ENCODE data around the gene PLG.
"Not testable (repeated sequence)": the region's sequence is repeated elsewhere in the genome, so short reads cannot be mapped to it uniquely, and the experiment has no call there.

The PLG gene

DNA sequence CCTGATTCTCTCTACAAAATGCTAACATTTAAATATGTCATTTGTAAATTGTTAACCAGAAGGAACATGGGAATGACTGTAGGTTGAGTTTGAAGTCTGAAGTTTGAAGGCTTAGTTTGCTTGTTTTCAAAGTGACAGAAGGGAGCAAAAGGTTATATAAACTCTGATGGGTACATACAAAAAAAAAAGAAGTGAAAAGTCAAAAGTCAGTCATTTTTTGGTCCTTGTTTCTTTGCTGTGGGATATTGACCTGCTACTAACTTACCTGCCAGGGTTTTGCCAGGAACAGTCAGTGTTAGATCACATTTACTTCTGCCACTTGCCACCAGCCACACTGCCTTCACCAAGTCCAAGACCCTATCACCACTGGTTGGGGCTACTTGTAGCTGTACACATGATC, 6.9 kb downstream of the PLG start:
- not testable (repeated sequence) for FAIRE-seq

DNA sequence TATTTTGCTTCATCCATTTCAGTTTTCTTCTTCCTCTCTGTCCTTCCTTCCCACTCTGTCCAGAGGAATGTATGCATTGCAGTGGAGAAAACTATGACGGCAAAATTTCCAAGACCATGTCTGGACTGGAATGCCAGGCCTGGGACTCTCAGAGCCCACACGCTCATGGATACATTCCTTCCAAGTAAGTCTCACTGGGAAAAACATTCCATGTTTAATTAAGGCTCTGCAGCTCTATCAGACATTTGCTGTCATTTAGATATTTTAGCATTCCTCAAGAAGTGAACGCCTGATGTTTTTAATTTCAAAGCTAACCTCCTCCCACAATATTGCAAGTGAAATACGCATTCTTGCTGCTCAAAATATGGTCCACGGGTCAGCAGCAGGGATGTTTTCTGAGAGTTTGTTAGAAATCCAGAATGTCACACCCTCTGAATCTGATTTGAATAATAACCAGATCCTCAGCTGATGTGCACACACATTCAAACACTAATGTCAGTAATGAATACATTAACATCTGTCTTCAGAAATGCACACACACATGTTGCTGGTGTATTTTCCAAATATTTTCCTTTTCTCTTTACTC, 12.8 kb downstream of the PLG start:
- FAIRE-seq = peak; percentile 91

DNA sequence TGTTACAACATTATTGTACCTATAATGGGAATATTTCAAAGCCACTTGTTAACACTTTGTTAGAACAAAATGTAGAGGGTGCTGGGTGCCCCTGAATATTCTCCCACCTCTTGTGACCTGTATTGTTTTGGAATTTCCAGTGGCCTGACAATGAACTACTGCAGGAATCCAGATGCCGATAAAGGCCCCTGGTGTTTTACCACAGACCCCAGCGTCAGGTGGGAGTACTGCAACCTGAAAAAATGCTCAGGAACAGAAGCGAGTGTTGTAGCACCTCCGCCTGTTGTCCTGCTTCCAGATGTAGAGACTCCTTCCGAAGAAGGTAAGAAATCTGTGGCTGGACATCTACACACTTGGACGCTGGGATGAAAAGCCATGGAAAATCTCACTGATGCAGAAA, 28.9 kb downstream of the PLG start:
- no peak for FAIRE-seq

DNA sequence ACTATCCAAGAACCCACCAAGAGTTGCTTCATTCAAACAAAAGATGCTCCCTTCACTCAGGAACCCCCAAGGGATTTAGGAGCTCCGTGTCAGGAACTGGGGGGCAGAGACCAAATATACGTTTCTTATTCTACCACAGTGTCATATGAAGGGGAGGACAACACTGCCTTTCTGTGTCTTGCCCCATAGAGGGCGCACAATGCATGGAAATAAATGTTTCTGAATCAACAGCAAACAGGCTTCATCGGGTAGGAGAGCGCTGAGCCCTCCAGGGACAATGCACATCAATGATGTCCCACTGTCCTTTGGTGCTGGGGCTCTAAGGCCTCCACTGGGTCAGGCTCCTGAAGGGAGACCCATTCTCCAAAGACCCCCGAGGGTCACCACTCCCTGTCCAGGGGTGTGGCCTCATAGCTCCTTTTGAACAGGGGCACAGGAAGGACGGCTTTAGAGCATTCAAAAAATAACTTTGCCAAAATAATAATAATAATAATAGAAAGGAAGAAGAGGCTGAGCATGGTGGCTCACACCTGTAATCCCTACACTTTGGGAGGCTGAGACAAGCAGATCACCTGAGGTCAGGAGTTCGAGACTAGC, 31.1 kb downstream of the PLG start:
- FAIRE-seq = no peak

DNA sequence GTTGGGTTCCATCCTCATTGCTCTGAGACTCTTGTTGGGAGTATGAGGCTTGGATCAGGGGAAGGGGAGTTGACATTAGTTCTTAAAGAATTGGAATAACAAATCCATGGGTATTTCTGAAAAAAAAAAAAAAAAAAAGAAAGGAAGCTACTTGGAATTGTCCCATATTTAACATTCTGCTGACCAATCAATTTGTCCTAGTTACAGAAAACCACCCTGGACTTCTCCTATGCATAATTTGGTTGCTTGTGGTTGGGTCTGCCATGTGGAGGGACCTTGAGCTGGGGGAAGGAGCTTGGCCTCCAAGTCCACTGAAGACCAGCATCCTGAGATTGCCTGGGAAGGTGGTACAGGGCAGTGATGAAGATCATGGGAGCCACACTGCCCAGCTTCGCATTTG, 32.6 kb downstream of the PLG start:
- no peak for FAIRE-seq

DNA sequence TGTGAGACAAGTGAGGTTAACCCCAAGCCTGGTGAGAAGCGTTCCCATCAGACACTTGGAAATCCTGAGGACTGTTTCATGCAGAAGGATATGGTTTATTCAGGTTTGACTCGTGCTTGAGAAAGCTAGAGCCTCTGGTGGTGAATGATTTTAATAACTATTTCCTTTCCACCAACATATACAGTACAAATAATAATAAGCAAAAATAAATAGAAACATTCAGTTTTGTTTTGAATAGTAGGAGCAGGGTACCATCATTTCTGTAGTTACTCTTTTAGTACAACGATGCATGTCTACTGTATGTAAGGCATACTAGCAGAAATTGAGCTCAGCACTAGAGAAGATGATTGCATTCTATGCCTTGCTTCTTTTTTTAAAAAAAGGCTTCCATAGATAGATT, 33.5 kb downstream of the PLG start:
- no peak for FAIRE-seq

DNA sequence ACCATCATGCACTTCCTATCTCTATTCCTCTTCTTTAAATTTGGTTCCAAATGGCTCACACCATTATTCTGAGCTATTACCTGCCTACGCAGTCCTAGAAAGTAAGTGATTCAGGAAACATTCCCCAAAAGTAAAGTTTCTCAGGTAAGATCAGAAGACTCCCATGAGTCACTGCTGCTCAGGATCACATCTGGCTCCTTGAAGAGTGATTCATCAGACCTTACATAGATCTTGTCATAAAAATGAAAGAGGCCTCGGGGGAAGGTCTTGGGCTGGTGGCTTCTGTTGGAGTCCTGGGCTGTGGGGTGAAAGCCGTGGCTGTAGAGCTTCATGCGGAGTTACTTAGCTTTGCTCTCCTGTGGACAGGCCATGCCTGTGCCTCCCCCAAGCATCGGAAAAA, 35.9 kb downstream of the PLG start:
- FAIRE-seq = no peak

DNA sequence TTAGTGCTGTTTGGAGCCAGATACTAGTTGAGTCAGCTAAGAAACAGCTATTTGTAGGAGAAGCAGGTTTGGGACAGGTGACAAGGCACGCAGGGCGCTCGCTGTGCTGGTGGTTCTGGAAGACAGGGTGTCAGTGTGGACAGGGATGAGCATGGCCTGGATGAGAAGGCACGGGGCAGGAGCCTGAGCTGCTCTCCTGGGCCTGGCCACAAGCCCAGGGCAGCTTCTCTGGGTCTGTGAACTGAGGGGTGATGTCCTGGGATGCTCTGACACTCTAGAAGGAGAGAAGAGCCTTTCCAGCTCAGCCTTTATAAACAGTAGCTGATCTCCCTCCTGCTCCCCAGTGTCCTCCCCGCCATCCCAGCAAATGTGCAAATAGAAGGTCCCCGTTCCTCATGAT, 37.9 kb downstream of the PLG start:
- FAIRE-seq = no peak

DNA sequence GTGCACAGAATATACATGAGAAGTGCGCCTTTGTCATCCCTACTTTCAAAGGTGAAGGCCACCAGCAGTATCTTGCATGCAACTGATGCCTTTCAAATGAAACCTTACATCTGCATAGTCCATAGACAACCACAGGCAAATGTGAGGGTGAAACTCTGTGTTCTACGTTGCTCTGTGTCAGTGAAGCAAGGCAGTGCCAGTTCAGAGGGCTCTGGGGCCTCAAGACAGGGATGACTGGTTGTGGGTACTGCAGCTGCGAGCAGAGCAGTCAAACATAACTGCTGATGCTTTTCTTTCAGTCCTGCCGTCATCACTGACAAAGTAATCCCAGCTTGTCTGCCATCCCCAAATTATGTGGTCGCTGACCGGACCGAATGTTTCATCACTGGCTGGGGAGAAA, 39.0 kb downstream of the PLG start:
- not testable (repeated sequence) for FAIRE-seq

DNA sequence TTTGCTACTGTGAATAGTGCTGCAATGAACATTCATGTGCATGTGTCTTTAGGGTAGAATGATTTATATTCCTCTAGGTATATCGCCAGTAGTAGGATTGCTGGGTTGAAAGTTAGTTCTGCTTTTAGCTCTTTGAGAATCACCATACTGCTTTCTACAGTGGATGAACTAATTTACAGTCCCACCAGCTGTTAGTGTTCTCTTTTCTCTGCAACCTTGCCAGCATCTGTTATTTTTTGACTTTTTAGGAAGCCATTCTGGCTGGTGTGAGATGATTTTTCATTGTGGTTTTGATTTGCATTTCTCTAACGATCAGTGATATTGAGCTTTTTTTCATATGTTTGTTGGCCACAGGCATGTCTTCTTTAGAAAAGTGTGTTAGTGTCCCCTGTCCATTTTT, 40.0 kb downstream of the PLG start:
- FAIRE-seq = no peak

DNA sequence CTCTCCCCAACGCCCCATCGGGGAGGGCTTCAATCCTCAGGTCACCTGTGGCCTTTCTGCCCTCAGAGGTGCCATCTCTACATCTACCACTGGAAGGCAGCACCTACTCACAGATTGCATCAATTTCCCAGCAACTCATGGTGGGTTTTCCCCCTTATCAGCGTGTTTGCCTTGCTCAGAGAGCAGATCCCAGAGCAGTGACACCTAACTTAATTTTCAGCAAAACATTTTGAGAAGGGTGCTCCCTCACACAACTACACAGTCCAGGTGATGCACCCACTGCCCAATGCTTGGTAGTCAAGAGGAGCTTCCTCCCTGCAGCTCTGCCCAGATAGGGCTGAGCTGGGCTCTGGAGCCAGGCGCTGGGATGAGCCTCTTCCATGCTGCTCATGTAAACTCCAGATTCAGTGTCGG, 48.2 kb downstream of the PLG start:
- FAIRE-seq = no peak

DNA sequence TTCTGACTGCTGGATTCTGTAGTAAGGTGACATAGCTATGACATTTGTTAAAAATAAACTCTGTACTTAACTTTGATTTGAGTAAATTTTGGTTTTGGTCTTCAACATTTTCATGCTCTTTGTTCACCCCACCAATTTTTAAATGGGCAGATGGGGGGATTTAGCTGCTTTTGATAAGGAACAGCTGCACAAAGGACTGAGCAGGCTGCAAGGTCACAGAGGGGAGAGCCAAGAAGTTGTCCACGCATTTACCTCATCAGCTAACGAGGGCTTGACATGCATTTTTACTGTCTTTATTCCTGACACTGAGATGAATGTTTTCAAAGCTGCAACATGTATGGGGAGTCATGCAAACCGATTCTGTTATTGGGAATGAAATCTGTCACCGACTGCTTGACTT, 51.2 kb downstream of the PLG start:
- not testable (repeated sequence) for FAIRE-seq

DNA sequence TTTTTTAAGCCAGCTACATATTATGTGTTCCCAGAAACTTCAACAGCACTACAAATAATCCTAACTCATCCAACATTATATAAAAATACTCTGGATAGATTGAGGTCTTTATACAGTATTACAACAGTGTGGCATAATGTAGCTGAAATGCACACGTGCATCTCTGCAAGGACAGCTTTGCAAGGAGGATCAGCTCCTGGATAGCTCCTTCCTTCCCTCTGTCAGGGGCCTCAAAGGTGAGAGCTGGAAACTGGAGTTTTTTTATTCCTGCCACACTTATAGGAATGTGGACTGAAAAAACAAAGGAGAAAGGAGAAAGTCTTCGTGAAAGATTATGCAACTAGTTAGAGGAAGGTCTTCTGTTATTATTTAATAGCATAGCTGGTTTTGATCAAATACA, 53.1 kb downstream of the PLG start:
- no peak for FAIRE-seq

DNA sequence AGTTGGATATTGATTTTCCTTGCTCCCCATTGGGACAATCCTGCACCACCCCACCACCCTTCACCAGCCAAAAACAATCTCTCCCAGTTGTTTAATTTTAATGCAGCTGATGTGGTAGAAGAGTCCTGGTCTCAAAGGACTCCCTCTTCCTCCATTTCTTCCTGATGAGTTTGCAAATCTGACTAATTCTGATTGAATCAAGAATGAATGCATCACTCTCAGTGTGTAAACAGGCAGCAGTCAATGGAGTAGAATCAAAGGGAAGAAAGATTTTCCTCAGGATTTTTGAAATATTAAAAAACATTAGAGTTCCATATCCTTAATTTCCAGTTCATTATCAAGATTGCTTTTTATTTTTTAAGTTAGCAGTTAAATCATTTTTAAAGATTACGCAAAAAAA, 54.0 kb downstream of the PLG start:
- FAIRE-seq = no peak

DNA sequence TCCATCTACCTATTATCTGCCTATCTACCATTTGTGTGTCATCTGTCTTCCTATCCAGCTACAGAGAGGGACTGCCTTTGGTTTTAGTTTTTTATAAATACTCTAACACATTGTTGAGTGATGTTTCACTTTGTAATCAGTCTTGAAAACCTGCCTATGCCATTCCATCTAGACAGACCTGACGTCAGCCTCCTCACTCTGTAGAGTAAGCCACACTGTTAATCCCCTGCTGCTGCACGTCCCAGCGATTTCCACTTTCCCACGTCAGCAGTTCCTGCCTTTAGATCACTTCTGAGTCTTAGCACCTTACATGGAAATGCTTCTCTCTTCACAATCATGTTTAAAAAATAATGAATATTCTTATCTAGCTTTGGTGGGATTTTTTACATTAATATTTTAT, 54.8 kb downstream of the PLG start:
- FAIRE-seq = no peak

DNA sequence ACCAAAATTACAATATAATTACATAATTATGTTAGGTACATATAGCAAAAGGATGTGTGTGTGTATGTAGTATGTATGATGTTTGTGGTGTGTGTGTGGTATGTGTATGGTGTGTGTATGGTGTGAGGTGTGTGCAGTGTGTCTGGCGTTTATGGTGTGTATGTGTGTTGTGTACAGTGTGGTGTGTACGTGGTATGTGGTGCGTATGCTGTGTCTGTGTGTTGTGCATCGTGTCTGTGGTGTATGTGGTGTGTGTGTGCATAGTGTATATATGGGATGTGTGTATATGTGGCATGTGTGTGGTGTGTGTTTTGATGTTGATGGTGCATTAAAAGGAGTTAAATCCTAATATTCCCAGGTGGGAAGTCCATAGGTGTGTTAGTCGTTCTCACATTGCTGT, 62.8 kb downstream of the PLG start:
- no peak for FAIRE-seq

DNA sequence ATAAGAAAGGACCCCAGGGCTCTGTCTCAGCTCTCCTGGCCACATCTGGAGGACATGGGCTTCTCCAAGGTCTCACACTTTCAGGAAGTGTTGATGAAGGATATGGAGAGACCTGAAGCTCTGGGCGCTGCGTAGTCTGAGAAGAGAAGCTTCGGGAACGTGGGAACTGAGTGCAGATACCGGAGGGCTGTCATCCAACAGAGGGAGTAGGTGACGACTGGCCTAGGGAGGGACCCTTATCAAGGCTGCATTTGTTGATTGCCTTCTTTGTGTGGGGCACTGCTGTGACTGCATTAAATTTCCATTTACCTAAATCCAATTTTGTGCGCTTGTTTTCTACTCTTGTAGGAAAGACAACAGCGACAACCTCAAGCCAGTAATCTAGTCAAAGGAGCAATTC, 63.4 kb downstream of the PLG start:
- no peak for FAIRE-seq

DNA sequence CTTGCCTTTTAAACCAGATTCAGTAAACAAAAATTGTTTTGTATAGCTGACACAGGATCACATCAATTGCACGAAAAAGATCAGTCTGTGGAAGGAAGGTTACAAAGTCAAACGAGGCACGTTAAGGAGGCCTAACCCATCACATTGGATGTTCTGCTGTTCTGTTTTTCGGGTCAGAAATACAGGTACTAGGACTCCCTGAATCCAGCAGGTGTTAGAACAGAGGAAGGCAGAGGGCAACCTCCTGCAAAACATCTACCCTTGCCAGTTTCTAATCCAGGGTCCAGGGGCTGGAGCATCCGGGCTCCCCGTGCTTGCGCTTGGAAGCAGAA, 64.6 kb downstream of the PLG start:
- no peak for FAIRE-seq

DNA sequence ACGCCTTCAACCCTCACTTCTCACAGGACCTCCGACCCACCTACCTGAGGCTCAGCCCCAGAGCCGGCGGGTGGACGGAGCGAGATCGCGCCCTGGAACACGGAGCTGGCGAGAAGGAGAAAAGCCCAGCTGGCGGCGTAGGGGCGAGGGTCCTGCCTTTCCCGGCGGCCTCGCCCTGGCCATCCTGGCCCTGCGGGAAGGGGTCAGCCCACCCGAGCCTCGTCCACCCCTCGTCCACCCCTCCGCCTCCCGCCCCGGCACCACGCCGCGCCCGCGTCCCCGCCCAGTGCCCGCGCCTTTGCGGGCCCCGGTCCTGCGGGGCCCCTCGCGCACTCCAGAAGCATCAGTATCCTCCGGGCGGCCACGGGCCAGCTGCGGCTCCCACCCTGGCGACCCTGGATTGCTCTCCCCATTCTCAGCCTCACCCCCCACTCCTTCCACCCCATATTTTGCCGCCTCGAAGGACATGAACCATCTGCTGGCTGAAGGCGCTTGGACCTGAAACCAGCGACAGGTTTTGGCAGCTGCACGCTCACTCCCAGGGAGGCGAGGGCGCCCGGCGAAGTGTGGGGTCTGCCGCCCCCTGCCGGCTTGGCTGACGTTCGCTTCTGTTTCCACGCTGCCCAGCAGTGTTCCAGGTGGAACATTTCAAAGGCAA, 65.1 kb downstream of the PLG start:
- FAIRE-seq = no peak

DNA sequence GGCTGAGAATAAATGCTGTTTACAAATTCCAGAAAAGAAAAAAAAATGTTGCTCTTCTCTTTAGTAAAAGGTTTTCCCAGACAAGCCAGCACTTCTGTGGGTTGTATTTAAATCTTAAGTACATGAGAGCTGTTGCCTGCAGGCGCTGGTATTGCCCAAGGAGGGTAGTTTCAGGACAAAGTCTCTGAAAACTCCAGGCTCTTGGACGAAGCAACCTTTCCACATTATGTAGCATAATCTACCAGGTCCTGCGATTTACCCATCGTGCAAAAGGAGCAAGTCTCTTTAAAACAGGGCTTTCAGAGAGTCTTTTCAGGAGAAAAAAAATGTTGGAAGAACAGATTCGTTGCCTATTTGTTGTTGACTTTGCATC, 65.6 kb downstream of the PLG start:
- FAIRE-seq = no peak

DNA sequence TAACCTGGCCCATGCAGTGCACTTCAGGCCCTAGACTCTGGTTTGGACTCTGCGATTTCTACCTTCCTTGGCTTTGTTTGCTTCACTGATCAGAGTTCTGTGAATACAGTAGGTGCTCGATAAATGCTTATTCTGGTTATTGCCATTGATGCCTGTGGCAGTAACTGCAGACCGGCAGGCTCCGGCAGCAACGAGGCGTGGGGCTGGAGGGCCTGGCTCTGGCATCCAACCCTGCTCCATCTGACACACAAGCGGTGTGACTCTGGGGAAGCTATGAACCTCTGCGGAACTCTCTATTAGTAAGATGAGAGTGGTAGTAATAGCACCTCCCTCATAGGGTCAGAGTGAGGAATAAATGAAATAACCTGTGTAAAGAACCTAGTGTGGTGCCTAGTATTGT, 66.1 kb downstream of the PLG start:
- no peak for FAIRE-seq

DNA sequence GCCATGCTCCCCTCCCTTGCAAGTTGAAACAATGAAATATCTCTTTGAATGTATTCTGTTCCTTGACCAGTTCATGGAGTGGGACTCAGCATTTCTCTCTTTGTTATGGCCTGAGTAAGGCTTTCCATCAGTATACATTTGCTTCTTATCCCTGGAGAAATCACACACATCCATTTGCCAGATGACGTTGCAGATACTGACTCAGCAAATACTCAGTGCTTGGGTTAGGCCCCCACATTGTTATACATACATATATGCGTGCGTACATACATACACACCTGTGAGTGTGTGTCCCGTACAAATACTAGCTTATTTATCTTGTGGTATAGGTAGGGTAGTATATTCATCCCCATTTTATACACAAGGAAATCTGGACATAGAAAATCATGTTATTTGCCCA, 72.4 kb downstream of the PLG start:
- no peak for FAIRE-seq

DNA sequence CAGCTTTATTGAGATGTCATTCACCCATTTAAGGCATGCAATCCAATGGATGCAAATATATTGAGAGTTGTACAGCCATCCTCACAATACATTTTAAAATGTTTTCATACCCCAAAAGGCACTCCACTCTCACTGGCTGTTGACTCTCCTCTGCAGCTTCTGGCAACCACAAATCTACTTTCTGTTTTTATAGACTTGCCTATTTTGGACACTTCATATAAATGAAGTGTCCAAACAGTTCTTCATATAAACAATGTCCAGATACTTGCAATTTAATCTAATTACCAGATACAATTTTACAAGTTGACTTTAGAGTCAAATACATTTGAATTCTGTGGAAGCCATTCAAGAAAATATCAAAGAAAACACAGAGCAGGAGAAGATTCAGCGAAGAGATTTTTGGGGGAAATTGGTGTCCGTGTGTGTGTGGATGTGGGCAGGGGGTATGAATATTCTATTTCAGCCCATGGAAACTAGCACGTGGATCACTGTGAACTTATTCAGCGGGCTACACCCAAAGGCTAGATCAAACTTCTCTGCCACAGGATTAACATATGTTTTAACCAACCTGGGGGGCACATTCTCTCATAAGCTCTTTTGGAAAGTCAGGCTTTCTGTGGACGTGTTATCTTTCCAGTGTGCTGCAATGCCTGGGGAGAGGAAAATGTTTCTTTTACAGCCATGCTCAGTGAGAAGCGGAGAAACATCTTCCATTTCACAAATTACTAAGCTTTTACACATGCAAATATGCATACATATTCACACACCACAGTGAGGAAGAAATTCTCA, 73.9 kb downstream of the PLG start:
- FAIRE-seq = no peak

DNA sequence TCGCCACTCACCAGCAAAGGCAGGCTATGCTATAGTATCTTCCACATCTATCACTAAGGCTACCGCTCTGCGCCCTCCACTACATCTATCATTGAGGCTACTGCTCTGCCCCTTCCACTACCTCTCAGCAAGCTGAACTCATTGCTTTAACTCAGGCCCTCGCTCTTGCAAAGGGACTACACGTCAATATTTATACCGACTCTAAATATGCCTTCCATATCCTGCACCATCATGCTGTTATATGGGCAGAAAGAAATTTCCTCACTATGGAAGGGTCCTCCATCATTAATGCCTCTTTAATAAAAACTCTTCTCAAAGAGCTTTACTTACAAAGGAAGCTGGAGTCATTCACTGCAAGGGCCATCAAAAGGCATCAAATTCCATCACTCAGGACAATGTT, 77.1 kb downstream of the PLG start:
- FAIRE-seq = not testable (repeated sequence)

All from endometrium (tissue), 2 donors.